ENCODE results near the gene CCDC107.
A peak's percentile ranks its signal among the peaks of the same experiment; 100 is the strongest.
"Not testable (repeated sequence)": the region's sequence is repeated elsewhere in the genome, so short reads cannot be mapped to it uniquely, and the experiment has no call there.

The CCDC107 gene, protein sequence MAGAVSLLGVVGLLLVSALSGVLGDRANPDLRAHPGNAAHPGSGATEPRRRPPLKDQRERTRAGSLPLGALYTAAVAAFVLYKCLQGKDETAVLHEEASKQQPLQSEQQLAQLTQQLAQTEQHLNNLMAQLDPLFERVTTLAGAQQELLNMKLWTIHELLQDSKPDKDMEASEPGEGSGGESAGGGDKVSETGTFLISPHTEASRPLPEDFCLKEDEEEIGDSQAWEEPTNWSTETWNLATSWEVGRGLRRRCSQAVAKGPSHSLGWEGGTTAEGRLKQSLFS

DNA sequence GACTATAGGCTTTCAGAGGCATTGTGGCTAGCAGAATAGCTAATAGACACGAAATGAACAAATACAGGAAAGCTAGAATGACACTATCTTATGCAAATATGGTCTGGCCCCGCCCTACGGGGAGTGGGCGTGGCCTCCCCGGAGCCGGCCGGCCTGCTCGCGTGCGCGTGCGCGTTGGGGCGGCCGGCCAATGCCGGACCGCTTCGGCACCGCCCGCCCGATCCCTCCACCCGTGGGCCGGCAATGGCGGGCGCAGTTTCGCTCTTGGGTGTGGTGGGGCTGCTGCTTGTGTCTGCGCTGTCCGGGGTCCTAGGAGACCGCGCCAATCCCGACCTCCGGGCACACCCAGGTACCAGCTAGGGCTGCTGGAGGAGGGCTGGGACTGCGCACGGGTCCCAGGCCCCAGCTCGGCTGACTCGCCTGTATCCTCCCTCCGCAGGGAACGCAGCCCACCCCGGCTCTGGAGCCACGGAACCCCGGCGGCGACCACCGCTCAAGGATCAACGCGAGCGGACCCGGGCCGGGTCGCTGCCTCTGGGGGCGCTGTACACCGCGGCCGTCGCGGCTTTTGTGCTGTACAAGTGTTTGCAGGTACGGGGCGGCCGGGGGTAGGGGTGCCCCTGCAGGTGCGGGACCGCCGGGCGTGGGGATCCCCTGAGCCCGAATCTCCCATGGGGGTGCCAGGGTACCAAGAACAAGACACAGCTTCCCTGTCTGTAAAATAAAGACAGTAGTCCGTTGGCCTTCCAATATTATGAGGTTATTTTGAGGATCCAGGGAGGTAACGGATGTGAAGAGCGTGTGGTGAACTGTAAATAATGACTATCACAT, at the start of gene CCDC107:
Gene CCDC107 (plus strand): TSS at position 156 of the 831 bp plus-strand sequence. CDS start 88 bp downstream, at position 244.
- DNase-seq = peak; percentile 67

DNA sequence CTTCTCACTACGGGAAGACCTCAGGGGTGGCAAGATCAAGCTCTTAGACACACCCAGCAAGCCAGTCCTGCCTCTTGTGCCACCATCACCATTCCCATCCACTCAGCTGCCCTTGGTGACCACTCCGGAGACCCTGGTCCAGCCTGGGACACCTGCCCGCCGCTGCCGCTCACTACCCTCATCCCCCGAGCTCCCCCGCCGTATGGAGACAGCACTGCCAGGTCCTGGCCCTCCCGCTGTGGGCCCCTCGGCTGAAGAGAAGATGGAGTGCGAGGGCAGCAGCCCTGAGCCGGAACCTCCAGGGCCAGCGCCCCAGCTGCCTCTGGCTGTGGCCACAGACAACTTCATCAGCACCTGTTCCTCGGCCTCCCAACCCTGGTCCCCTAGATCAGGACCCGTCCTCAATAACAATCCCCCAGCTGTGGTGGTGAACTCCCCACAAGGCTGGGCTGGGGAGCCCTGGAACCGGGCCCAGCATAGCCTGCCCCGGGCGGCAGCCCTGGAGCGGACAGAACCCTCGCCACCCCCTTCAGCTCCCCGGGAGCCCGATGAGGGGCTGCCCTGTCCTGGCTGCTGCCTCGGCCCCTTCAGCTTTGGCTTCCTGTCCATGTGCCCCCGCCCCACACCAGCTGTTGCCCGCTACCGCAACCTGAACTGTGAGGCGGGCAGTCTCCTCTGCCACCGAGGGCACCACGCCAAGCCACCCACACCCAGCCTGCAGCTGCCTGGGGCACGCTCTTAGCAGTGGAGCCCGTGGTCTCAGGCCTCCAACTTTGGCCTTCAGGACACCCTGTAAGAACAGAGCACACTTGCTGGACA, 48.9 kb upstream of the CCDC107 start:
- DNase-seq = no peak

DNA sequence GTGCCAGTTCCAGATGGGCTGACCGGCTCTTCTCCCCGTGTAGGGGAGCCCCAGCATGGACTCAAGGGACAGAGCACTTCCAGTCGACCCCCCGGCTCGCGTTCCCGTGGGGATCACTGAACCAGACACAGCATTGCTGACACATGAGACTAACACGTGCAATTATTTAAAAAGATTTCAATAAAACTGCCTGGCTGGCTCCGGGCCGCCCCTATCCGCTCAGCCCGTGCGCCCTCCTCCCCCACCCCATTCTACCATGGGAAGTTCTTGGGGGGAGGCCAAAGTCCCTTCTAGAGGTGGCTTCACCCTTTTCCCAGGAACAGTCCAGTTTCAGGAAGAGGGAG, 48.3 kb upstream of the CCDC107 start:
- DNase-seq = no peak

DNA sequence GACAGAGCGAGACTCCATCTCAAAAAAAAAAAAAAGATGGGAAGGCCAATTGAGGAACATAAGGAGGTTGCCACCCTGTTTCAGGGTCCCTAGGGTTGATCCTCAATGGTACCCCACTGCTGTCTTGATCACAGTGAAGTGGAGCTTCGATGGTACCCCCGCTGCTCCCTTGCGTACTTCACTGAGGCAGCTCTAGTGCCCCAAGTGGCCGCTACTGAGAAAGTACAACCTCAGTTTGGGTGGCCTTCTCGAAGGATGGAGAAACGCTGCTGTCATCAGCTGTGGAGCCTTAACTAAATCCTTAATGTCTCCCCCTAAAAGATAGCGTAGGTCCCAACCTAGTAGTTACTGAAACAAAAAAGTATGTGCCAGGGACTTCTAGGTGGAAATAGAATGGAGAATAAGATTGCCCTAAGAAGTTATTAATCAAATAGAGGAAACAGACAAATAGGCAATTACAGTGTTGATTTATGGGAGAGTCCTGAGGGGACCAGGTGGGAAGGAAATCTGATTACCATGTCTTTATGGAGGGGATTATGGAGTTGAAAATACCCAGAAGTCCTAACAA, 46.8 kb upstream of the CCDC107 start:
- DNase-seq = no peak

DNA sequence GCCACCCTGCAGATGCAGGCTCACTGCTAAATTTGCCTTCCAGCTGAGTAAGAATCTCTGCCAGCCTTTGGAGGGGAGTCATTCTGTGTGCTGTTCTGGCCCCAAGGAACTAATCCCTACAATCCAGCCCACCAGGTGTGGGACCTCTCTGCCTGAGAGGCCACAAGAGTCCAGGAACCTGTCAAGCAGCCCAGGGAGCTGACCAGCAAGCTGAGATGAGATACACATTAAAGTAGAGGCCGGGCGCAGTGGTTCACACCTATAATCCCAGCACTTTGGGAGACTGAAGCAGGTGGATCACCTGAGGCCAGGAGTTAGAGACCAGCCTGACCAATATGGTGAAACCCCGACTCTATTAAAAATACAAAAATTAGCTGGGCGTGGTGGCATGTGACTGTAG, 46.0 kb upstream of the CCDC107 start:
- not testable (repeated sequence) for DNase-seq

DNA sequence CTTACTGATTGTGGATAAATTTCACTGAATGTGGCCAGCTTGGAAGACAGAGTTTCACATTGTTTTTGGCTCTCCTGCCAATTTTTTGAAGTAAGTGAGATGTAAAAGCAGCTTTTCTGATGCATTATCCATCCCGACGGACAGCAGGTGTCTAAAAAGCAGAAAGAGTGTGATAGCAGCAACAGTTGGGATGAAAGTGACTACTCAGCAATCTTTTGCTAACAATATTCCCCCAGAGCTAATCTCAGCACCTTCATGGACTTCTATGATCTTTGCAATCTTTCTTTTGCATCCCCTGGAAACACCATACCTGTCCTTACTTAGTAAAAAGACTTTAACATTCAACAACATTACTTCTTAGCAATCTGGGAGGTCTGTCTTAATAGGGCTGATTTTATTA, 45.2 kb upstream of the CCDC107 start:
- DNase-seq = no peak

DNA sequence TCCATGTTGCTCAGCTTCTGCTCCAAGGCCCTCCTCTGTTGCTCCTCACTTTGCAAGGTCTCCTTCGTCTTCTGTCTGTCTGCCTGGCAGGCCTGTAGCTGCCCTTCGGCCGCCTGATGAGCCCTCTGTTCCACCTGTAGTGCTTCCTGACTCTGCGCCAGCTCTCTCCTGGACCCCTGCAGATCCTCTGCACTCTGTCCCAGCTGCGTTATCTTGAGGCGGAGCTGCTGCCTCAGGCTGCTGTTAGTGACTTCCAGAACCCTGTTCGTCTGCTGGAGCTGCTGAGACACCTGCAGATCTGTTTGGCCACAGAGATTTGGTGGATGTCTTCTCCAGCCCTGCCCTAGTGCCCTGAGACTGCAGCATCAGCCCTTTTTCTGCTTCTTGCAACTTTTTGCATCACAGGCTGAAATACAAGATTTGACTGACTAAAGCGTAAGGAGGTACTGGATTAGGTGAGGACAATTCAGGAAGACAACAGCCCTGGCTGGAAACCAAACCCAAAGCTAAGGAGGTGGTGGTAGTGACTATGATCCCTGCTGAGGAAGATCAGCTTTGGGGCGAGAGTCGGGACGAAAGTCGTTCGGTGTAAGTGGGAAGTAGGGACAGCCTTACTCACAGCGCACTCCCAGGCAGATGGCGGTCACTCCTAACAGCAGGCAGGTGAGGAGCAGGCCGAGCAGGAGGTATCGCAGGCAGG, 42.0 kb upstream of the CCDC107 start:
- DNase-seq = no peak

DNA sequence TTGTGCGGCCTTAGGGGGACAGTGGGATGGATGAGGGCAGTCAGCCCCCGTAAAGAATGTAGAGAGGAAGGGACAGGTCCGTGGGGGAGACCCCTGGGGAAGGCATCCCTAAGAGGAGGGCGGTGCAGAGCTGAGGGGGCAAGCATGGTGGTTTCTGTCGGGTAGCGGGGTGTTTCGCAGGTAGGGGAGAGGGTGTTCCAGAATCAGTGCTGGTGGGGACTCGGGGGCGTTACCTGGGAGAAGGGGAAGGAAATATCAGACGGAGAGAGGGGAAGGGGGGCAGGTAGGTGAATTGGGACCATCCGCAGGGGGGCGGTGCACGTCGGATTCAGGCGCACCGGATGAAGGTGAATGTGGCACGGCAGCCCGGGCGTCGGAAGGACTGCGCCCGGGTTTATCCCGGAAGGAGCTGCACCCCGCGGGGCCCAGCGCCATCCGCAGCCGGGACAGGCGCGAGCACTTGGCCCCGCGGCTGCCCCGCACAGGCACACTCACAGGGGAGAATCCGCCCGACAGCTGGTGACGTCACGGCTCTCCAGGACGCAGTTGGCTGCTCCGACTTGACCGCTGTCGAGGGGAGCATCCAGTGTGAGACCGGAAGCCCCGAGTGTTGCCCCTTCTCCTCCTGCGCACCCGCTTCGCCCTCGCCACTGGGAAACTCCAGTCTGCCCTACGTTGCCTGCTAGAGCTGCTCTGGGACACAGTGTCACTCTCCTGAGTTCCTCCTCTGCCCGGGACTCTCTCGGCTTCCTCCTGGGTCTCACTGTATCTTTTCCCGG, 41.2 kb upstream of the CCDC107 start:
- no peak for DNase-seq

DNA sequence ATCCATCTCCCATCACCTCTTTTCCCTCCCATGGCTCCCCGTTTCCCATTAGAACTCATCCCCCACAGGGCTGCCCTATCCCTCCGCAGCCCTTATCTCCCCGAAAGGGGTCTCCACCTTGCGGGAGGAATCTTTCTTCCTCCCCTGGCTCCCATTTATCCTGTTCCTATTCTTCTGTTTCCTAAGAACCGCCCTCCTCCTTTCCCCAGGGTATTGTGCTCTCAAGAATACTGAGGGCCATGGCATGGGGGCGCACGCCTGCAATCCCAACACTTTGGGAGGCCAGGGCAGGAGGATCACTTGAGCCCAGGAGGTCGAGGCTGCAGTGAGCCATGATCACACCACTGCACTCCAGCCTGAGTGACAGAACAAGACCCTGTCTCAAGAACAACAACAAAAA, 40.5 kb upstream of the CCDC107 start:
- DNase-seq = no peak

DNA sequence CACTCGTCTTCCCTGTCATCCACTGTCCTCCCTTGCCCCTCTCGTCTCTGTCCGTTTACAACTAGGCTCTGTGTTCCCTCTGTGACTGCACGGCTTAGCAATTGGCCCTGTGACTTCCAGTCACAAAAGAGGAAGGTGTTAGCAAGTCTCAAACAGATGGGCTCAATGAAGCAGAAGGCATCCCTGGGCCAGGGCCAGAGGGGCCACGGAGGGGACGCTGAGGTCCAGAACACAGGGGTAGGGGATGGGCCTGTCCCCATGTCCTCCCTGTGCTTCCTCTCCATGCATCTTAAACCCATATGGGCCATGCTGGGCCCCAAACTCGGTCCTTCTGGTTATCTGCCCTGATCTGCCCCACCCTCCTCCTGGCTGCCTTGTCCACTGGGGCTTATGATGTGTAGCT, 39.8 kb upstream of the CCDC107 start, which contains the start of gene CD72:
Gene CD72 (minus strand): TSS at position 89 of the 403 bp plus-strand sequence. CDS start 110 bp downstream, outside the sequence.
- no peak for DNase-seq

DNA sequence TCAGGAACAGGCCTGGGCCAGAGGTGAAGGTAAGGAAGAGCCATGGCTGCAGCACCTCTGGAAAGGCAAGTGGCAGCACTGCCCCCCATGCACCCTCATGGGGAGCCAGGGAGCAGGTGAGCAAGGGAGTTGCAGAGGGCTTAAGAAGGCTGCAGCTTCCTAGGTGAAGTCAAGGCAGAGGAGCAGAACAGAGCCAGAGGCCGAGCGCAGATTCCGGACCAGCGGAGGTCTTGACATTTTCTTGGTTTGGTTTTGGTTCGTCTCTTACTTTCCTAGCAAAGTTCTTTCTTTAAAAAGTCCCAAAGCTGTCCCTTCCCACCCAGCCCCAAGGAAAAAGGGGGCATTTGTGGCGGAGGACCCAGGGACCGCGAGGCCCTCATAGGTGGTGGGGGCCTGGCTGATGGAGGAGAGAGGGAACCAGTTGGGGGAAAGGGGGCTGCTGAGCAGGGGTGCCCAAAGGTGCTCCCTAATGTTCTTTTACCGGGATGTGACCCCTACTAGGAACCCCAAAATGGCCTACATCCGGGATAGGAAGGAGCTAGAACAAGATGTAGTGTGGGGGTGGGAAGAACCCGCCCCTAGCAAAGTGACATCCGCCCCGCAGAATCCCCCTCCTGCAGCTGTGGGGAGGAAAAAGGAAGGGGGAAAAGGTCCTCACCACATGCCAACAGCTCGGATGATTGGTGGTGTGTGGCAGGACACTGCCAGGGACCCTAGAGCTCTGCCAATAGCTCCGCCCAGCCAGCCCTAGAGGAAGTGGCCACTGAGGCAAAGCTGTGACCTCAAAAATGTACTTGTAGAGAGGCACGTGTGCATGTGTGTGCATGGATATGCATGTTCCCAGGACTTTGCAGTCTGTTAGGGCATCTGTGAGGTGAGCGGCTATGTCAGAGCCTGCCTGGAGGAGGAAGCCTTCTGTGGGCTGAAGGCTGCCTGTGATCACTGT, 39.0 kb upstream of the CCDC107 start:
- no peak for DNase-seq

DNA sequence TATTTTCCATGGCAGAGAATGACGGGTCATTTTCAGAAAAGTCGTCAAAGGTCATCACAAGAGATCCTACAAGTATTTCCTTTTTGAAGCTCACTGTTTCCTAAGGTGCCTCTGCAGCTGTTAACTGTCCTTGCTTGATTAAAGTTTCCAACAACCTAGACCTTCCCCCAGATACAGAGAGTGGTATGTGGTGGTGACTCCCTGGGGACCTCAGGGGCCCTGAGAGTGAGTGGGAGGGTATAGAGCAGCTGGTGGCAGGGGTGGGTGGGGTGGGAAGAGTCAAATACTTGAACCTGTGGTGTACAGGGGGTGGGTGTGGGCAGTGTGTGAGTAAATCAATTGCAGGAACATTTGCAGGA, 38.3 kb upstream of the CCDC107 start:
- DNase-seq = no peak

DNA sequence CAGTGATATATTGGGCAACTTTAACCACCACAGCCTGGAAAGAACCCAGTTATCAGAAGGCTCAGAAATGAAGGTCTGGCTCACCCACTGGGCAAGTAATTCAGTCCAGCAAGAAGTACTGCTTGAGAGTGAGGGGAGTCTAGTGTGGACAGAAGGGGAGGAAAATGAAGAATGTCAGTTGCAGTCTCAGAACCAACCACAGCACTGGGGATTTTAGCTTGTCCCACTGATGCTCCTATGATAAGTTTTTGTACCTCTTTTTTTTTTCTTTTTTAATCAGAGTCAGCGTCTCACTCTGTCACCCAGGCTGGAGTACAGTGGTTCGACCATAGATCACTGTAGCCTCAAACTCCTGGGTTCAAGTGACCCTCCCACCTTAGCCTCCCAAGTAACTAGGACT, 30.5 kb upstream of the CCDC107 start:
- no peak for DNase-seq

DNA sequence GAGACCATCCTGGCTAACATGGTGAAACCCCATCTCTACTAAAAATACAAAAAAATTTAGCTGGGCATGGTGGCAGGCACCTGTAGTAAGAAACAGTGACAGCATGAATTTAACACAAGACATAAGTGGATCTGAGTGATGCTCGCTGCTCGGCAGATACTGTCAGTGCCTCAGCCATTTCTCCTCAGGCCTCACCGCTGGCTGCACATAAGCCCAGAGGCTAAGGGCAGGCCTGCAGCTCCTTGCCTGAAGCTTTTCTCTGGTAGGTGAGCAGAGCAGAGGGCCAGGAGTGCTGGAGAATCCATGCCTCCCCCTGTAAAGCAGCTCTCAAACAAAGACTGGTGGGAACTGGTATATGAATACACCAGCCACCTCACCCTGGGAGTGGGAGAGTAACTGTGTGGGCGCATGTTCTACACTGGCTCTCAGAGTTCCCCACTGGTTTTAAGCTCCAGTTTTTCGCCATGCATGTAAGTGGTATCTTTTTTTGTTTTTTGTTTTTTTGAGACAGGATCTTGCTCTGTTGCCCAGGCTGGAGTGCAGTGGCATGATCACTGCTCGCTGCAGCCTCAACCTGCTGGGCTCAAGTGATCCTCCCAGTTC, 29.6 kb upstream of the CCDC107 start:
- no peak for DNase-seq

DNA sequence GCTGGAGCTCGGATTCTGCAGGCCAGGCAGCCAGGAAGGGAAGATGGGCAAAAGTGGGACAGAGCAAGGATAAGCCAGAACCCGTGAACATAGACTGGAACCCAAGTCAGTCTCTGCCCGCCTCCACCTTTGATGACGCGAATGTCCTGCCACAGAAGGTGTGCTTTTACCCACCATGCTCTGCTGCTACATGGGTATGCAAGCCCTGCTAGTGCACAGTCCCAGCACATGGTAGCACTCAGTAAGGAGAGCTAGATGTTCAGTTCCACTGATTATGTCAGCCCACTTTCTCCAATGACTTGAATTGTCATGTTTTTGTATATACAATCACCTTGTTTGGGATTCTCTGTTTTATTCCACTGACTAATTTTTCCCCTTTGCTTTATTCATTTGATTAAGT, 28.5 kb upstream of the CCDC107 start:
- DNase-seq = no peak

DNA sequence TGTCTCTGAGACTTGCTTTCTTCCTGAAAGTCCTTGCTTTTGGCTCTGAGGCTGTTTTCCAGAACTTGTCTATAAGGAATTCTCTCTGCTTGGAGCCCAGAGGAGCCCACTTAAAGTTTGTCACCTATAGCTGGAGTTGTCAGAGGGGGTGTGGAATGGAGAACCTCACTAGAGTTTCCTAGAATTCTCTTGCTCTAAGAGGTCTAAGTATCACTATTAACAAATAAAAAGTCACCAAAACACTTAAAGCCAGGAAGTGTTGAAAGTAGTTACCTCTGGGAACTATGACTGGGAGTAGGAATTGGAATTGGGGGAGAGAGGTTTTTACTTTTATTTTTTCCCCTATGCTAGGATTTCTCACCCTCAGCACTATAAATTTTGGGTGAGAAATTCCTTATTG, 22.4 kb upstream of the CCDC107 start:
- no peak for DNase-seq

DNA sequence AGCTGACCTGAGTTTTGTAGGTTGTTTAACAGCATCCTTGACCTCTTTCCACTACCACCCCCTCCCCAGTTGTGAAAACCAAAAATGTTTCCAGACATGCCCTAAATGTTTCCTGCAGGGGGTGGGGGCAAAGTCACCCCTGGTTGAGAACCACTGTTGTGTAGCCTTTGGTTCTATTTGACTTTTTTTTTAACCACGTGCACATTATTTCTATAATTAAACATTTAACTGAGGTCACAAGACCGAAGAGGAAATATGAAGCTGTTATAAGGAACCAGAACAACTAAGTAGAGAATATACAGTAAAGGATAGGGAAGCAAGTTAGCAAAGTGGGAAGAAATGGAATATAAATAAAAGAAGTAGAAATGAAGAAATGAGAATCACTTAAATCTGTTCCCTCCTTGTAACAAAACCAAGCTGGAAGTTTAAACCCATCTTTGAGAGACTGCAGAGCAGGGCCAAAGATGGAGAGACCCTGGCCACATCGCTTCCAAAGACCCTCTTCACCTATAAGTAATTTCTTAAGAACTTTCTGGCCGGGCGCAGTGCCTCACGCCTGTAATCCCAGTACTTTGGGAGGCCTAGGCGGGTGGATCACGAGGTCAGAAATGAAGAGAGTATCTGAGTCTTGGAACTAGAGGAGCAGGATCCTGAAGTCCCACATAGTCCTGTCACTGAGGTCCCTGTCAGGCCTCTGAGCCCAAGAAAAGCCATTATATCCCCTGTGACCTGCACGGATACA, 21.8 kb upstream of the CCDC107 start:
- no peak for DNase-seq

DNA sequence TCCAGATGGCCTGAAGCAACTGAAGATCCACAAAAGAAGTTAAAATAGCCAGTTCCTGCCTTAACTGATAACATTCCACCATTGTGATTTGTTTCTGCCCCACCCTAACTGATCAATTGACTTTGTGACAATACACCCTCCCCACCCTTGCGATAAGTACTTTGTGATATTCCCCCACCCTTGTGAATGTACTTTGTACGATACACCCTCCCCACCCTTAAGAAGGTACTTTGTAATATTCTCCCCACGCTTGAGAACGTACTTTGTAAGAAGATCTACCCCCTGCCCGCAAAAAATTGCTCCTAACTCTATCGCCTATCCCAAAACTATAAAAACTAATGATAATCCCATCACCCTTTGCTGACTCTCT, 21.2 kb upstream of the CCDC107 start:
- not testable (repeated sequence) for DNase-seq

DNA sequence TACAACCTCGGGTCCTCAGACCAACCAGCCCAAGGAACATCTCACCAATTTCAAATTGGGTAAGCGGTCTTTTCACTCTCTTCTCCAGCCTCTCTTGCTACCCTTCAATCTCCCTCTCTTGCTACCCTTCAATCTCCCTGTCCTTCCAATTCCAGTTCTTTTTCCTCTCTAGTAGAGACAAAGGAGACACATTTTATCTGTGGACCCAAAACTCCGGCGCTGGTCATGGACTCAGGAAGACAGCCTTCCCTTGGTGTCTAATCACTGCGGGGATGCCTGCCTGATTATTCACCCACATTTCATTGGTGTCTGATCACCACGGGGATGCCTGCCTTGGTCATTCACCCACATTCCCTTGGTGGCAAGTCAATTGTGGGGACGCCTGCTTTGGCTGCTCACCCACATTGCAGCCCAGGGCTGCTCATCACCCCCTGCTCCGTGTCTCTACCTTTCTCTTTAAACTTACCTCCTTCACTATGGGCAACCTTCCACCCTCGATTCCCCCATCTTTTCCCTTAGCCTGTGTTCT, 20.6 kb upstream of the CCDC107 start:
- not testable (repeated sequence) for DNase-seq
